GM21515 (cell line): ENCODE results near the gene PSAPL1.

ENCODE experiments used
- ATAC-seq: cut with Tn5 transposase; IDR thresholded peaks from one replicate; pipeline ENCODE4 v1.9.1; 2021; ENCODE audit not compliant: unreplicated experiment

The PSAPL1 gene

GRCh38 chr4:7398104-7398423, 36.7 kb downstream of the PSAPL1 start:
- no peak for ATAC-seq

DNA sequence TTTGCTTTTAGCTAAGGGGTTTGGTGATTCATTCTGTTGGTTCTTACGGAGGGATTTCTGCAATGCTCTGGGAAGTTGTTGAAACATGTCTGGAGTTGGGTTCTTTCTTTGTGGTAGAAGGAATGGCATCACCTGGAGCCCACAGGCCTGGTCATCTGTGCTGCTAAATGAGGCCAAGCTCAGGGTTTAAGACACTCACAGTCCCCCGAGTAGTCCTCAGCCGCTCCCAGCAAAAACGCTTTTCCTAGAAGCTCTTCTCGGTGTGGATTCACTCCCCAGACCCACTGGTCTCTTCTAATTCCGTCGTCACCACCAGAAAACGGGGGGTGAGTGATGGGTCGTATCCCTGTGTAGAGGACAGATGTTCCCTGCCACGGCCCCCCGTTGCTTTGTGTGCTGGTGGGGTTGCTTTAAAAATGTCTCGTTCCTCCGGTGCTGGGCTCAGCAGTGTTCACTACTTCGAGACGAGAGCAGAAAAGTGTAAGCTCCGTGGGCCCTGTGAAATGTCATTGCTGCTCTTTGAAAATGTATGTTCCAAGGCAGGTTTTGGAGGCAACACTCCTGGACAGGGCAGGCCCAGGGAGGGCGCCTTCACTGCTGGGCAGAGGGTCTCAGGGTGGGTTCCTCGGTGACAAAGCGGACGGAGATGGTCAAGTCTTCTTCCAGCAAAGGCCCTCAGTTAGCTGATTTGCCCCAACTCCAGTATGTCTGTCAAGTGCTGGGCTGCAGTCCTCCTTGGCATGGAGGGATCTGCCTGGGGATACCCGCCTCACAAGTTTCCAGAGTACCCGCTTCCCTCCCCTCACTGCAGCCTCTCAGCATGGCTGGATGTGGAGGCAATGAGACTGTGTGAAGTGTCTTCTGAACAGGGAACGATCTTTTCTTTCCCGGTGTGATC, 37.3 kb downstream of the PSAPL1 start:
- ATAC-seq = no peak

GRCh38 chr4:7396186-7396910, 38.4 kb downstream of the PSAPL1 start:
- ATAC-seq = no peak

DNA sequence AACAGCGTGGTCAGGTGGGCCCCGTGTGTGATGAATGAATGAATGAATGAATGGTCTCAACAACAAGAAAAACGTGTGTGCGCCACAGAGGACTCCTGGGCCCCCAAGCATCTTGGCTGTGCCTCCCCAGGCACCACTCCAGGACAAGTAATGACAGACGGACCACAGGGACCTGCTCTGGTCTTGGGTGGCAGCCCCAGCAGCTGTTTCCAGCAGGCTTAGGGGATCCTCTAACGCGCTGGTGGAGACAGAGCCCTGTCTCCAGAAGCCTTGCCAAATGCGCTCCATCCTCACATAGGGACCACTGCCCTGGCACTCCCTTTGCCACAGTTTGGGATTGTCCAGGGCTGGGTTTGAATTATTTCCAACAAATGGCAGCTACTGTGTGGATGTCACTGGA, 39.1 kb downstream of the PSAPL1 start:
- ATAC-seq = no peak

DNA sequence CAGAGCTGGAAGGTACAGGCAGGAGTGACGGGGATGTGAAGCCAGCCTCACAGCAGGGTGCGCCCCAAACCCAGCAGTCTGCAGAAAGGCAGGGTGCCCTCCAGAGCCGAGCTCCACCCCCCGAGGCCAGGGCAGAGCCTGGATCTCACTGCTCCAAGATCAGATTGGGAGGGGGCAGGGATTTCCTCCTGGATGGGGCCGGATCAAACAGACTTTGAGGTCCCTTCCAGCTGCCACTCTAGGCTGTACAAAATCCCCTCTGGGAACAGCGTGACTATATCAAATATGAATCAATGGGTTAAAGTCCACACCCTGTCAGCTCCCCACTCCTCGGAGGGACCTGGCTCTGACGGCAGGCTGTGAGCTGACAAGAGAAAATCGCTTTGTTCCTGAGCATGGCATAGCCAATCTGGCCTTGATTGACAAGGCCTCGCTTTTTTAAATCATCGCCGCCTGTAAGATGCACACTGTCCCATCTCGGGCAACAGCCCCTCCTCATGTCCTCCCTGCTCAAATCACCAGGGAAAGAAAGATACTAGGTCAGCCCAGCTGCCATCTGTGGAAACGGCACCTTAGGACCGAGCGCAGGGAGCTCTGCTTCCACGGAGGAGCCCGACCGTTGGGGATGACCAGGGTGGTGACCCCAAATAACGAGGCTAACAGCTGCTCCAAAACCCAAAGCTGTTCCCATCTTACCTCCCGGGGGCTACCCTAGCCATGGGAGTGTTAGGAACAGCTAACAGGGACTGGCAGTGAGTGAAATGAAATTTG, 39.9 kb downstream of the PSAPL1 start:
- no peak for ATAC-seq

DNA sequence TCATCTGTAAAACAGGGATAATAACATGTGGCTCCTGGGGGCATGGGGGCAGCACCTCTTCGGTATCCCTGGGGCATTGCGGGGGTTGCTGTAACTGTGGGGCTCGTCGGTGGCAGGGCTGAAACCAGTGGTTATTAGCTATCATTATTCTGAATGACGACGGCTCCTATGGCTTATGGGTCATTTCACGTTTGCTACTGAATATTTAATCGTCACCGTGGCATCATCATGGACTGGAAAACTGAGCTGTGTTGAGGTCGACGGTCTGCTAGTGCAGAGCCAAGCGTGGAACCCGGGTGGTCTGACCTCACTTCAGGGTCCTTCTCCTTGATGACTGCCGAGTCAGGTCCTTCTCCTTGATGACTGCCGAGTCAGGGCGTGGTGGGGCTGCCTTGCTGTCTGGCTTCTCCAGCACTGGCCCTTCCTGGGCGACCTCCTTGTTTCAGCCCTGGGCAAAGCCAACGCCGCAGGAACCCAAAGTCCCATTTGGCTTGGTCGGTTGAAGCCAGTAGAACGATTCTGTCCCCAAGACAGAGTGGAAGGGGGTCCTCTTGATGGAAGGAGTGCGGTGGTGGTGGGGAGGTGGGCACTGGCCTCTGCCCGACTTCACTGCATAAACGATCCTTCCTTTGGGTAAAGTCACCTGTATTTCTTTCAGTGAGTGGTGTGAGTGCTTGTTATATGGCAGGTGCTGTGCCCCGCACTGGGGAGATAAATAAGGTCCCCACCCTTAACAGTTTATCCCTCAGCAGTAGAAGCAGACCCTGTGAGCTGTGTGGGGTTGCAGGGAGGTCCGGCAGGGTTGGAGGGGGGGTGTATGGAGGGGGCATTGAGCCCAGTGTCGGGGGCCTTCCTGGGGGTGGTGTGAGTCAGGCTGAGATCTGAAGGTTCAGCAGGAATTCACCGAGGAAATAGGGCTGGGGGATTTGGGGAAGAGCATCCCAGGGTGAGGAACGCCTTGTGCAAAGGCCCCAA, 40.8 kb downstream of the PSAPL1 start:
- no peak for ATAC-seq

- no peak for ATAC-seq
Measured at GRCh38 chr4:7392438-7393421, 42.0 kb downstream of the PSAPL1 start.

DNA sequence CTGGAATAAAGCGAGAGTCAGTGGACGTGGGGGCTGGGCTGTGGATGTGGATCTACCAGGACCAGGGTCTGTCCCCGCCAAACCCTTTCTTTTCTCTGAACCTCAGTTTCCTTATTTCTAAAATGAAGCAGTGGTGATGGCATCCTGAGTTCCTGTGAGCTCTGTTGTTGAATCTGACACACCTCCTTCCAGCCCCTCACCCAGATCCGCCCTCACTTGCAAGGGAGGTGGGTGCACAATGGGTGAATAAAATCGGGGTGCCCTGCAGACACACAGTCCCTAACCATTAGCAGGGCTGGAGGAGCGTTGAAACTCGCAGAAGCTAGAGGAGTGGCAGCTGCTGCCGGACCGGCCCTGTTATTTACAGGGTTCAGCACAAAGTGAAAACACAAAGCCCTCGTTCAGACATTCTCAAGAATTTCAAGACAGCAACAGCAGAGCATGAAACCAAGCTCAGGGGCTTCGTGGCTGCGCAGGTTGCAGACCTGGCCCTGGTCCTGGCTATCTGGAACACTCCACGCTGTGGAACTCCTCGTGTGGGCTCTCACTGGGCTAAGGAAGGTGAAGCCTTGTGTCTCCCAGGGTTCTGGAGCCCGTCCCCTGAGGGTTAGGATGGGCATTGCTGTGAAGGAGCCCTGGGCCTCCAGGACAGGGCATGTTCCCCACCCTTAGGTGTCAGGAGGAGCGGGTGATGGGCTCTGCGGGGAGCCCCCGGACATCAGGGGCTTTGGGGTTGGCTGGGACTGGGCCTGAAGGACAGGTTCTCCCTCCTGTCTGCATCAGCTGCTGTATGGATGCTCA, 42.9 kb downstream of the PSAPL1 start:
- no peak for ATAC-seq

GRCh38 chr4:7390906-7391636, 43.7 kb downstream of the PSAPL1 start:
- no peak for ATAC-seq

DNA sequence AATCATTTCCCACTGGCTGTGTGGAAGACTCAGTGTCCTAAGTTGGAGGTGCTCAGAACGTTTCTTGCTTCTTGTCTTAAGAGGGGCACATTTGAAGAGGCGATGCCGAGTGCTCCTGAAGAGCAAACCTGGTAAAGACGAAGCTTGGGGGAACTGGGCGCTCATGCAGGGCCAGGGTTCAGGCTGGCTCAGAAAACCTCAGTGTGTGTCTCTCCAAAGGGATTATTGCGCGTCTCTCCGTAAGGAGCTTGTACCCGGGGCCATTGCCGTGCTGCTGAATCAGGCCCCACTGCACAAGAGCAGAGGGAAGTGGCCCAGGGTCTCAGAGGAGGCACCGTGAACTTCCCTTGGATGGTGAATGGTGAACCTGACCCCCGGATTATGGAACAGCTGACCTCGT, 44.4 kb downstream of the PSAPL1 start:
- ATAC-seq = no peak

DNA sequence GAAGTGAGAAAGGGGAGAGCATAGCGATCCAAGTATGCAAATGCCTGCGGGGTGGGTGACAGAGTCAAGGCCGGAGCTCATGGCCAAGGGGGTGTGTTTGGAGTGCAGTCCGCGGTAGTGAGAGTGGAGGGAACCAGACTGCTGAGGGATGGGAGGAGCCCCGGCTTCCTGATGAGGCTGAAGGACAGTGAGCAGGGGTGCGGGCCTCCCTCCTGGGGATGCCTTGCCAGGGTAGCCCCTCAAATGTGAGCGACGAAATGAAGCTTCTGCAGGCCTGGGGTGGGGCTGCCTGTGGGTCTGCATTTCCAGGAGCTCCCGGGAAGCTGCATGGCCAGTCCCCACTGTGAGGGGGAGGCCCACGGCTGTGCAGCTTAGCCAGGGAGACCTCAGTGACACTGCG, 45.0 kb downstream of the PSAPL1 start:
- ATAC-seq = no peak

- no peak for ATAC-seq
Measured at GRCh38 chr4:7389101-7389701, 45.5 kb downstream of the PSAPL1 start.

GRCh38 chr4:7388627-7389026, 46.1 kb downstream of the PSAPL1 start:
- no peak for ATAC-seq

DNA sequence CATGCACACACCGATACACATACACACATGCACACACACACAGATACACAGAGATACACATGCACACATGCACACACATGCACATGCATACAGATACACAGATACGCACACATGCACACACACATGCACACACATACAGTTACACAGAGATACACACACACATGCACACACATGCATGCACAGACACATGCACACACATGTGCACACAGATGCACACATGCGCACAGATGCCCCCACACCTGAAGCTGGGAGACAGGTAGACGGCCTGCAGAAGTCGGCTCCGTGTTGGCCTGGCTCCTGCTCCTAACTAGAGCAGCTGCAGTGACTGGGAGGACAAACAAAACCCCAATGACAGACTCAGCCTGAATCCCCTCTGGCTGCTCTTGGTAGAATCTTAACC, 46.8 kb downstream of the PSAPL1 start:
- ATAC-seq = no peak

DNA sequence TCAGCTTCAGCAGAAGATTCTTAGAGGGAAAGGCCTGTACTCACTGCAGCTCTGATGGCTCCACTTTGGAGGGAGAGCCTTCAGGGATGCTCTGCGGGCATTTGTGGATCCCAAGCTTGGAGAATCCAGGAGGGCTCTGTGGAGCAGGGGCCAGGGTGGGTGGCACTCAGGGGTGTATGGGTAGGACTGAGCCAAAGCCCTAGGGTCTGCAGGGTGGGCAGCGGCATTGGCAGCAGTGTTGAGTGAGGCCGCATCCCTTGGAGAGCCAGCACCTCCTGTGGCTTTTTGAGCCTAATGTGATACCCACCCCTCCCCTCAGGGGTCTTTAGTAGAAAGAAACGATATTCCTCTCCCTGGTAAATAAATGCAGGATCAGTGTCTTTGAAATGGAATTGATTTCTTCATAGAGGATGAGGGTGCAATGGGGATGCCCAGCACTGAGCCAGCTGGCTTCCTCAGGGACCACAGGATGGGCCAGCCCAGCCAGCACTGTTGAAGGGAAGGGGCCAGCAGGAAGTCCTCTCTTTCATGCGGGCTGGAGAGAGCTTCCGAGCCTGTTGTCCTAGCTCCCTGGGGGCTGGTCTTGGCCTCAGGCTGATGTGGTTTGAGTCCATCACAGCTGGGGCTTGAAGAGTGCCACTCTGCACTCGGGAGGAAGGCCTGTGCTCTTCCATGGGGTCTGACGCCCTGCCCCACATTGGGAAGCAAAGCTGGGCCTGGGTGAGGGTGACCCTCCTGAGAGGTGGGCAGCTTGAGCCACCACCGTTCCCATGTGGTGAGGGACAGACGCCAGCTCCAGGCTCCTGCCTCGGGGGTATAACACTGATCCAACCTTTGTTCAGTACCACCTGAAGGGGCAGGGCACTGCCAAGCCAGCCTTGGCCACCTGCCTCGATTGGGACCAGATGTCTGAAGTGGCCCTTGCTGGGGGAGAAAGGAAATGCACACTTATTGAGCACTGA, 49.5 kb downstream of the PSAPL1 start:
- ATAC-seq = no peak
